GM23248 (cell line): Measurements from ENCODE around the gene LSAMP.

Source experiments
- EZH2 ChIP-seq: fragments of 200-600 bp; sonication (generic); IDR thresholded peaks from 2 replicates; pipeline ENCODE4 v1.6.1; 2018; ENCODE audit warnings: antibody characterized with exemption, mild to moderate bottlenecking; ENCODE audit not compliant: insufficient read depth, poor library complexity, severe bottlenecking
- EZH2phosphoT487 ChIP-seq: fragments of 200-600 bp; sonication (generic); IDR thresholded peaks from 2 replicates; pipeline ENCODE4 v1.6.1; 2018; ENCODE audit warnings: antibody characterized with exemption, moderate library complexity, mild to moderate bottlenecking, low read depth; ENCODE audit not compliant: insufficient read depth

- TF ChIP-seq EZH2 (no peak), EZH2phosphoT487 (no peak)
Observed at GRCh38 chr3:116242825-116243224, 202.5 kb downstream of the LSAMP start.
